Measurements from ENCODE around the gene SUFU. TPM values are rescaled to one million over a fixed set of nuclear protein-coding genes. Genes with fewer than 3 reads are reported as not detected.

SUFU gene
- total and polyA plus RNA-seq, 2 of the 4 experiments (the other 2 are of a cell fraction): 2.2 to 11.0 TPM

DNA sequence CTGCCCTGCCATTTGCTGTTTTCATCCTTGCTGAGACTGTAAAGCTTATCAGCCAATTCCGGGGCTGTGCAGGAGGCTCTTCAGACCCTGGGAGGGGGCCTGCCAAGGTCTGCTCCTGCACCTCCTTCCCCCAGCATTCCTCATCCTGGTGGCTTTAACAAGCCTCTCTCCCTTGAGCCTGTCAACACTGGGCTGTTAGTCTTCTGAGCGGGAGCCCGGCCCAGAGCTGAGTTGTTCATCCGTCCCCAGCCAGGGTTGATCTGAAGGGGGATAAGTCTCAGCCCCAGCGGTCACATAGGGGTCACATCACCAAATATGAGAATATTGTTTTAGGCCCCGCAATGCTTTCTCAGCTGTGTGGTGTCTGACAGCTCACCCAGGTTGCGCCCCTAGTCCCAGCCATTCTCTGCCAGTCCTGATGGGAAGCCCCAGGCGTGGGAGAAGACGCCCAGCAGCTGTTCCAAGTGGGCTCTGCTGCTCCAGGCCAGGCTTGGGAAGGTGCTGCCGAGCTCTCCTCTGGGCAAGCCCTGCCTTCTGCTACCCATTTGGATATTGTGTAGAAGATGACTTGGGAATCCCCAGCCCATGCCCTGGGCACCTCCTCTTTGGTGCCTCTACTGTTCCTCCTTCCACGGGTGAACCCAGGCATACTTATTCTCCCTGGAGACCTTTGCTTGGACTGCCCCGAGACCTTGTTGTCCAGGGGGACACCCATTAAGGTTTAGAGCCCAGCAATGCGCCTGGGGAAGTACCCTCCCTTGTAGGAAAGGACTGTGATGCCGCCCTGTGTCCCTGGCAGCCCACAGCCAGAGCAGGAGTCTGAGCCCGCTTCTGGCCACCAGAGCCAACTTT, 117.0 kb downstream of the SUFU start (continued):
- TF ChIP-seq SMC3 (IDR thresholded peaks at IDR 0.05; ENCODE audit: low read depth, low read length) (no peak), MXI1 (IDR thresholded peaks at IDR 0.05; ENCODE audit: borderline replicate concordance, low read depth, low read length) (no peak)

Measured in IMR-90 (cell line).